Fibroblast of the aortic adventitia (primary cell): Measurements from ENCODE around the gene PATZ1. TPM values are rescaled to one million over a fixed set of nuclear protein-coding genes. Genes with fewer than 3 reads are reported as not detected.
"Not testable (repeated sequence)": the region's sequence is repeated elsewhere in the genome, so short reads cannot be mapped to it uniquely, and the experiment has no call there.

Experiments
- DNase-seq: peaks from one replicate; pipeline ENCODE4 v3.0.0-alpha.2; 2010; ENCODE audit warnings: low read depth
- H3K4me3 ChIP-seq: 2 replicates; pipeline ENCODE4 v1.5.1; 2011; ENCODE audit warnings: low read depth, mild to moderate bottlenecking, control low read depth, low read length, moderate library complexity
- CTCF ChIP-seq: IDR thresholded peaks from 2 replicates; pipeline ENCODE4 v1.5.1; 2011; ENCODE audit warnings: mild to moderate bottlenecking, low read length, control low read depth, inconsistent platforms; ENCODE audit not compliant: insufficient read depth
- total RNA-seq: library from RNA; depleted of rRNA; stranded (reverse); fragments of >200 nt; gene quantifications from 2 replicates; pipeline ENCODE4 v1.2.3, GENCODE V29; 2012; ENCODE audit warnings: low replicate concordance

Gene PATZ1, protein sequence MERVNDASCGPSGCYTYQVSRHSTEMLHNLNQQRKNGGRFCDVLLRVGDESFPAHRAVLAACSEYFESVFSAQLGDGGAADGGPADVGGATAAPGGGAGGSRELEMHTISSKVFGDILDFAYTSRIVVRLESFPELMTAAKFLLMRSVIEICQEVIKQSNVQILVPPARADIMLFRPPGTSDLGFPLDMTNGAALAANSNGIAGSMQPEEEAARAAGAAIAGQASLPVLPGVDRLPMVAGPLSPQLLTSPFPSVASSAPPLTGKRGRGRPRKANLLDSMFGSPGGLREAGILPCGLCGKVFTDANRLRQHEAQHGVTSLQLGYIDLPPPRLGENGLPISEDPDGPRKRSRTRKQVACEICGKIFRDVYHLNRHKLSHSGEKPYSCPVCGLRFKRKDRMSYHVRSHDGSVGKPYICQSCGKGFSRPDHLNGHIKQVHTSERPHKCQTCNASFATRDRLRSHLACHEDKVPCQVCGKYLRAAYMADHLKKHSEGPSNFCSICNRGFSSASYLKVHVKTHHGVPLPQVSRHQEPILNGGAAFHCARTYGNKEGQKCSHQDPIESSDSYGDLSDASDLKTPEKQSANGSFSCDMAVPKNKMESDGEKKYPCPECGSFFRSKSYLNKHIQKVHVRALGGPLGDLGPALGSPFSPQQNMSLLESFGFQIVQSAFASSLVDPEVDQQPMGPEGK
- total RNA-seq: 14.3 and 16.1 TPM in 2 replicates

DNA sequence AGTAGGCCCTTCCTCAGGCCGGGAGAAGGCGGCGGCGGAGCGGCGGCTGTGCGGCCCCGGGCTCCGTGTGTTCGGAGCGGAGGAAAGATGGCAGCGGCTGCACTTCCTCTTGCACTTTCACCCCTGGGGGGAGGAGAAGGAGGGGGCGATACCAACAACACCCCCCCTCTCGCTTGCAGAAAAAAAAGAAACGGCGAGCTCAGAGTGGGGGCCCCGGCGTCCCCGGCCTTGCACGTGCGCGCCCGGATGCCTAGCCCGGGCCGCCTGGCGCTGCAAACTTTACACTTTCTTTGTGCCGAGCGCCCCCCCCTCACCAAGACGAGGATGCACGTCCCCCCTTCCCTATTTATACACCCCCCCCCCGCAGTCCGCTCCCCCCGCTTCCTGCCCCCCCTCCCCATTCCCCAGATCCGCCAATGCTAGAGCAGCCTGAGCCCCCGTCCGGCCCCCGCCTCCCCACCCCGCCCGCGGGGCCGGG, at the start of gene PATZ1:
TSS of gene PATZ1 (minus strand) at position 92 of the 478 bp plus-strand sequence. CDS start 744 bp downstream, outside the sequence.
- H3K4me3 ChIP-seq: peak within 1 kb of the TSS; percentile 71
- TF ChIP-seq CTCF: no peak
- DNase-seq: peak; percentile 71

DNA sequence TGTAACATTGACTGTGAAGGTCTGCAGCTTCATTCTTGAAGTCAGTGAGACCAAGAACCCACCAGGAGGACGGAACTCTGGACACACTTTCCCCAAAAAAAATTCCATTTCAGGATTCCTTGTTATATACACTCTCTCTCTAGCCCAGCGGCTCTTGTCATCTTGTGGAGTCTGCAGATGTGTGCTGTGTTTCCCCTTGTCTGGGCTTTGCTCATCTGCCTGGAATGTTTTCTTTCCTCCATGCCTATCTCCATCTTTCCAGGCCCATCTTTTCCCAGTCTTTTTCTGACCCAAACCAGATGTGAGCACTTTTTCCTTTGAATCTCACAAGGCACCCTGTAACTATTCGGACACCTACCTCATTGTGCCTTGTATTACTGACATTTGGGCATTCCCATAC, 48.2 kb upstream of the PATZ1 start:
- DNase-seq: peak; percentile 17
- no peak overlapping the region for H3K4me3 ChIP-seq
- TF ChIP-seq CTCF: no peak

- no peak overlapping the region for H3K4me3 ChIP-seq
- no peak for TF ChIP-seq CTCF
- no peak for DNase-seq
Measured at GRCh38 chr22:31393893-31394292, 47.7 kb upstream of the PATZ1 start.

DNA sequence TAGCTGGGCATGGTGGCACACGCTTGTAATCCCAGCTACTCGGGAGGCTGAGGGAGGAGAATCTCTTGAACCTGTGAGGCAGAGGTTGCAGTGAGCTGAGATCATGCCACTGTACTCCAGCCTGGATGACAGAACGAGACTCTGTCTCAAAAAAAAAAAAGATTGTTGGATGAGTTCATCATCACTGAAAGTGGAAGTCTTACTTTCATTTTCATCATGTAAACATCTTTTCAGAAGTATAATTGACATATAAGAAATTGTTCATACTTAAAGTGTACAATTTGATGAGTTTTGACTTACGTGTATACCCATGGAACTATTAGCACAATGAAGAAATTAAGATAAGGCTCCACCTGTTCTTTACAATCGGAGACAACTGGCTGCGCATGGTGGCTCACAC, 32.5 kb upstream of the PATZ1 start:
- DNase-seq: peak; percentile 28
- not testable (repeated sequence) for H3K4me3 ChIP-seq

GRCh38 chr22:31378123-31378522, 32.0 kb upstream of the PATZ1 start:
- no peak for TF ChIP-seq CTCF
- no peak overlapping the region for H3K4me3 ChIP-seq
- DNase-seq: peak; percentile 94

- TF ChIP-seq CTCF: no peak
- H3K4me3 ChIP-seq: no peak overlapping the region
- peak; percentile 55 for DNase-seq
Measured at GRCh38 chr22:31377612-31378011, 31.5 kb upstream of the PATZ1 start.

DNA sequence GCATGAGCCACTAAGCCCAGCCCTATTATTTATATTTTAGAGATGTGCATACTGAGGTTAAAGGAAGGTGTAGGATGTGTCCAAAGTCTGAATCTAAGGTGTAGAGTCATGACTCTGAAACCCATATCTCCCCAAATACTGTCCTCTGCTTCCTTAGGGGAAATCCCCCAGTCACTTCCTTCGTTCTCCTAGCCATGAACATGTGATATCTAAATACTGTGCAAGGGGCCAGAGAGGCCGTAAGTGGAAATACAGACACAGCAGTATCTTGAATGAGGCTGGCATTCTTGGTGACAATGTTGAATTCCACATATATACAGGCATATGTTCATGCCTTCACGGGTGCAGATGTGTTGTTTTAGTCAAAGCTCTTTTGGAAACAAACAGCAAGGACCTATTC, 21.3 kb upstream of the PATZ1 start:
- H3K4me3 ChIP-seq: no peak overlapping the region
- no peak for TF ChIP-seq CTCF
- DNase-seq: no peak
